Measurements from ENCODE around the gene CAPN12.
A peak's percentile ranks its signal among the peaks of the same experiment; 100 is the strongest.
"Not testable (repeated sequence)": the region's sequence is repeated elsewhere in the genome, so short reads cannot be mapped to it uniquely, and the experiment has no call there.

The CAPN12 gene

GRCh38 chr19:38770949-38771275, 26.6 kb upstream of the CAPN12 start:
- DNase-seq = not testable (repeated sequence)

DNA sequence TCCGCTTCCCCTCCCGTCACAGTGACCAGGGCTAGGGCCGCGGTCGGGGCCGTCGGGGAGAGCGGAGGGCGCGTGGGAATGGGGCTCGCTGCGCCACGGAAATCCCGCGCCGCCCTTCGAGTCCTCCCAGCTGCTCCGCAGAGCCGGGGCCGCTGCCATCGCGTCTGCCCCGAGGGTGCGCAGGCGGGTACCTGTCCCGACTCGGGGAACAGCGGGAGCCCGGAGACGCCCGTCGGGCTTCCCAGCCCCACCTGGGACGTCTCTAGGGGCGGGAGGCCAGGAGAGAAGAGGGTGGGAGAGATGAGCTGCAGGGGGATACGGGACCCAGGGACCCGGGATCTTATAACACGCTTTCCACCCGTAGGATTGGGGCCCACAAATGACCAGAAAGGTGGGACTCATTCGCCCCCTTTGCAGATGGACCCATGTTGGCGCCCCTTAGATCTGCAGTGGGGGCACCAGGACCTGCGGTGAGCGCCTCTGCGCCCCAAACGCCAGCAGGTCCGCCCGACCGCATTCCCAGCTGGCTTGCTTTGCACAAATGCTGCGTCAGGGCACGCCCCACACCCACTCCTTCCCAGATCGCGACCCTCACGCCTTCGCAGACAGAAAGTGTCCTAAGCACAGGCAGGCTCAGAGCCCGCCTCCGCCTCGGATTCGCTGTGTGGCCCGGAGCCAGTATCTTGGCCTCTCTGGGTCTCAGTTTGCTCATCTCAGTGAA, 26.1 kb upstream of the CAPN12 start:
- not testable (repeated sequence) for DNase-seq

GRCh38 chr19:38769635-38770211, 25.4 kb upstream of the CAPN12 start:
- DNase-seq = peak; percentile 88 to 89

GRCh38 chr19:38766276-38767047, 22.2 kb upstream of the CAPN12 start:
- DNase-seq = no peak

GRCh38 chr19:38765214-38765613, 20.9 kb upstream of the CAPN12 start:
- no peak for DNase-seq

- no peak for DNase-seq
These were observed 19.5 kb upstream of the CAPN12 start for GRCh38 chr19:38763795-38764220.

- not testable (repeated sequence) for DNase-seq
These were observed 17.7 kb upstream of the CAPN12 start for GRCh38 chr19:38761884-38762389.

DNA sequence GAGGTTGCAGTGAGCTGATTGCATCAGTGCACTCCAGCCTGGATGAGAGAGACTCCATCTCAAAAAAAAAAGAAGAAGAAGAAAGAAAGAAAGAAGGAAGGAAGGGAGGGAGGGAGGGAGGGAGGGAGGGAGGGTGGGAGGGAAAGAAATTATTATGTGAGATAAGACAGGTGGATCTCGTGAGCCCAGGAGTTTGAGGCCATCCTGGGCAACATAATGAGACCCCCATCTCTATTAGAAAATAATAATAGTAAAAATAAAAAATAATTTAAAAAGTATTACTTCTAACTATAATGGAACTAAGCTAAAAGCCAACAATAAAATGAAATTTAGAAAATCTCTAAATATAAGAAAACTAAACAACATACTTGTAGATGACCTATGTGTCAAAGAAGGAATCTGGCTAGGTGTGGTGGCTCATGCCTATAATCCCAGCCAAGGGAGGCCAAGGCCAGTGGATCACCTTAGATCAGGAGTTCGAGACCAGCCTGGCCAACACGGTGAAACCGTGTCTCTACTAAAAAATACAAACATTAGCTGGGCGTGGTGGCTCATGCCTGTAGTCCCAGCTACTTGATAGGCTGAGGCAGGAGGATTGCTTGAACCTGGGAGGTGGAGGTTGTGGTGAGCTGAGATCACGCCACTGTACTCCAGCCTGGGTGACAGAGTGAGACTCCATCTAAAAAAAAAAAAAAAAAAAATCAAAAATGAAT, 16.7 kb upstream of the CAPN12 start:
- not testable (repeated sequence) for DNase-seq

- no peak for DNase-seq
These were observed 15.3 kb upstream of the CAPN12 start for GRCh38 chr19:38759590-38760003.

DNA sequence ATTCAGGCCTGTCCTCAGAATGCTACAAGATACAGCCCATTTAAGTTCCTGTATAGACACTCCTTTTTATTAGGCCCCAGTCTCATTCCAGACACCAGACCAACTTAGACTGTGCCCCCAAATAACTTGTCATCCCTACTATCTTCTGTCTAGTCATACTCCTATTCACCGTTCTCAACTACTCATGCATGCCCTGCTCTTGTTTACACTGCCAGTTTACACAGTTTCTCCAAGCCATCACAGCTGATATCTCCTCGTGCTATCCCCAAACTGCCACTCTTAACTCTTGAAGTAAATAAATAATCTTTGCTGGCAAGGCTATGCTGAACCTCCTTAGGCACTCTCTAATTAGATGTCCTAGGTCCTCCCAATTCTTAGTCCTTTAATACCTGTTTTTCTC, 9.9 kb upstream of the CAPN12 start:
- DNase-seq = not testable (repeated sequence)

- DNase-seq = not testable (repeated sequence)
These were observed 9.5 kb upstream of the CAPN12 start for GRCh38 chr19:38753783-38754182.

GRCh38 chr19:38745316-38745715, 1.0 kb upstream of the CAPN12 start:
- no peak for DNase-seq

DNA sequence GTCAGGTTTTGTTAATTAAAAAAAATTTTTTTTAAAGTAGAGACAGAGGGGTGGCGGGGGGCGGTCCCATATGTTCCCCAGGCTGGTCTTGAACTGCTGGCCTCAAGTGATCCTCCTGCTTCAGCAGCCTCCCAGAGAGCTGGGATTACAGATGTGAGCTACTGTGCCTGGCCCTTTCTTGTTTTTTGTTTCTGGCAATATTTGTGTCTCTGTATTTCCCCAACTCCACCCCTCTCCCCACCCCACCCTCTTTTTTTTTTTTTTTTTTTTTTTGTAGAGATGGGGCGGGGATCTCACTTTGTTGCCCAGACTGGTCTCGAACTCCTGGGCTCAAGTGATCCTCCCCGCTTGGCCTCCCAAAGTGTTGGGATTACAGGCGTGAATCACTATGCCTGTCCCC, 600 bp upstream of the CAPN12 start:
- DNase-seq = no peak

- DNase-seq = no peak
These were observed 628 bp downstream of the CAPN12 start for GRCh38 chr19:38743394-38744297.

GRCh38 chr19:38742906-38743305, 1.4 kb downstream of the CAPN12 start:
- DNase-seq = no peak

- no peak for DNase-seq
These were observed 2.0 kb downstream of the CAPN12 start for GRCh38 chr19:38742296-38742695.

GRCh38 chr19:38741670-38742069, 2.6 kb downstream of the CAPN12 start:
- no peak for DNase-seq

DNA sequence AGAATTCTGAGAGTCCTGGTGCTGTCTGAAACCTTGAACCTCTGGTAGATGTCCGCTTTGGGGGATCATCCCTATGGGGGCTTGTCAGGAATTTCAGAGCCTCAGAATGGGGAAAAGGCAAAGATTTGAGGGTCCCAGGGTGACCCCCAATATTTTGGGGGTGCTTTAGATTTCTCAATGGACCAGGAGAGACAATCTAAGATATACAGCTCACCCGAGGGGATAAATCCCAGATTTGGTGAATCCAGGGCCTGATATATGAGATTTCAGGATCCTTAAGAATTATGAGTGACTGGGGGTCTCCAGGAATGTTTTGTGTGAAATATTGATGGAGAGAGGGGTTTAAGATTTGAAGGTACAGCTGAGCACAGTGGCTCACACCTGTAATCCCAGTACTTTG, 3.3 kb downstream of the CAPN12 start:
- DNase-seq = no peak

DNA sequence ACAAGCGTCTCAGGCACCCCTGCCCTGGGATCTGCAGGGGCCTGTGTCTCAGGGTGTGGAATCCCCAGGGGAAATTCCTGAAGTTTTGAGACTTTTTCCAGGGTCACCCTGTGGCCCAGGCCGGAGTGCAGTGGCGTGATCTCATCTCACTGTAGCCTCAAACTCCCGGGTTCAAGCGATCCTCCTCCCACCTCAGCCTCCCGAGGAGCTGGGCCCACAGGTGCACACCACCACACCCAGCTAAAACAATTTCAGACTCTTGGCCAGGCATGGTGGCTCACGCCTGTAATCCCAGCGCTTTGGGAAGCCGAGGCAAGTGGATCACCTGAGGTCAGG, 4.0 kb downstream of the CAPN12 start:
- no peak for DNase-seq

- no peak for DNase-seq
These were observed 4.6 kb downstream of the CAPN12 start for GRCh38 chr19:38739440-38740256.

Measured in stimulated activated CD4-positive, alpha-beta T cell treated with anti-CD3 and anti-CD28 coated beads, Interleukin-2, amount 100 ng/mL, for 24 hours (primary cell).